Natural killer cell (primary cell): ENCODE measurements around the gene PREB. TPM values are rescaled to one million over a fixed set of nuclear protein-coding genes. Genes with fewer than 3 reads are reported as not detected.

ENCODE experiments used
- ATAC-seq, 3 donors: fragments of 150-1000 bp in 2 of 3; fragments of 200-7000 bp in 1 of 3; cut with Tn5 transposase; 1 replicate in 1 of 3; 2 replicates in 2 of 3; pipeline ENCODE4 v1.10.0; 2021; ENCODE audit warnings: mild to moderate bottlenecking in 2 of 3, moderate library complexity in 2 of 3
- DNase-seq, 2 donors: peaks; one replicate each; pipeline versions ENCODE4 v3.0.0 to v3.0.0-alpha.2; 2013 to 2021; ENCODE audit warnings: mixed read lengths in 1 of 2
- H3K27ac ChIP-seq: one replicate; pipeline ENCODE4 v1.5.1; 2013; ENCODE audit warnings: mild to moderate bottlenecking, low read length
- H3K27me3 ChIP-seq: one replicate; pipeline ENCODE4 v1.6.1; 2013; ENCODE audit warnings: low read length; ENCODE audit not compliant: control insufficient read depth, insufficient read depth
- H3K36me3 ChIP-seq: one replicate; pipeline ENCODE4 v1.6.1; 2013; ENCODE audit warnings: low read length; ENCODE audit not compliant: control insufficient read depth, insufficient read depth
- H3K4me1 ChIP-seq: one replicate; pipeline ENCODE4 v1.6.1; 2013; ENCODE audit warnings: low read length; ENCODE audit not compliant: control insufficient read depth, insufficient read depth
- H3K4me3 ChIP-seq: one replicate; pipeline ENCODE4 v1.5.1; 2013; ENCODE audit warnings: low read length
- H3K9me3 ChIP-seq: one replicate; pipeline ENCODE4 v1.6.1; 2013; ENCODE audit warnings: low read length; ENCODE audit not compliant: control insufficient read depth, insufficient read depth
- H3K27ac Mint-ChIP-seq, 2 donors: one replicate each; pipeline ENCODE4 v1.8.0; 2022; ENCODE audit warnings: mild to moderate bottlenecking in 2 of 2, mixed read lengths in 2 of 2, moderate library complexity in 1 of 2
- H3K27me3 Mint-ChIP-seq, 2 donors: one replicate each; pipeline ENCODE4 v1.8.0; 2022; ENCODE audit warnings: low read depth in 2 of 2, mixed read lengths in 2 of 2
- H3K36me3 Mint-ChIP-seq: one replicate; pipeline ENCODE4 v1.8.0; 2022; ENCODE audit warnings: mixed read lengths
- H3K4me1 Mint-ChIP-seq, 2 donors: one replicate each; pipeline ENCODE4 v1.8.0; 2022; ENCODE audit warnings: mixed read lengths in 2 of 2
- H3K4me3 Mint-ChIP-seq: one replicate; pipeline ENCODE4 v1.8.0; 2022; ENCODE audit warnings: mild to moderate bottlenecking, moderate library complexity, mixed read lengths
- H3K9me3 Mint-ChIP-seq, 2 donors: one replicate each; pipeline ENCODE4 v1.8.0; 2022; ENCODE audit warnings: mixed read lengths in 2 of 2
- WGBS: methylation state at CpG from one replicate; pipeline ENCODE4 v1.1.7; 2013; ENCODE audit warnings: missing lambda C conversion rate; ENCODE audit not compliant: insufficient coverage; 5-methylcytosine and 5-hydroxymethylcytosine counted together
- intact Hi-C: fragments of 100-400 bp; cut with micrococcal nuclease; formaldehyde crosslinking; loops from one replicate; pipeline ENCODE4 v1.14.2; 2022
- total RNA-seq, 4 donors: library from RNA; stranded (reverse); fragments of 120-200 nt in 1 of 4; gene quantifications; one replicate each; pipeline versions ENCODE4 v1.2.3 to v1.2.4, GENCODE V29; 2013 to 2022
- TF ChIP-seq, protein P1 (sequence below): fragments of 200-600 bp; IDR thresholded peaks from one replicate; pipeline ENCODE4 v1.8.0; 2022; ENCODE audit warnings: antibody characterized with exemption

Gene PREB
- total RNA-seq, 3 donors from 2014 or later (not counting 1 experiment from before 2014, with no cell fraction given), result 24.6 to 41.5 (median 31.2) TPM

DNA sequence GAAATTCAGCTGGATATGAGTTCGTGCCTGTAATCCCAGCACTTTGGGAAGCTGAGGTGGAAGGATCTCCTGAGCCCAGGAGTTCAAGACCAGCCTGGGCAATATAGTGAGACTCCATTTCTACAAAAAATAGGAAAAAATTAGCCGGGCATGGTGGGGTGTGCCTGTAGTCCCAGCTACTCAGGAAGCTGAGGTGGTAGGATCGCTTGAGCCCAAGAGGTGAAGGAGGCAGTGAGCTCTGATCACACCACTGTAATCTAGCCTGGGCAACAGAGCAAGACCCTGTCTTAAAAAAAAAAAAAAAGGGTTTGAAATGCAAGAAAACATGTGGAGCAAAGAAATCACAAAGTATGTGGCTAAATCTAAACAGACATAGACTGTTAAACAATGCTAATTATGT is 25.4 kb downstream of the PREB start:
- H3K27ac Mint-ChIP-seq, result no peak overlapping the region
- Histone ChIP-seq H3K27ac (no peak overlapping the region), H3K27me3 (no peaks in the 10 kb centered on the region), H3K9me3 (no peaks in the 10 kb centered on the region), H3K4me3 (no peak overlapping the region), H3K36me3 (no peaks in the 10 kb centered on the region), H3K4me1 (no peaks in the 10 kb centered on the region)
- no peak overlapping the region for H3K4me3 Mint-ChIP-seq
- H3K27me3 Mint-ChIP-seq, result peaks cover 0 to 9% of the 10 kb centered on the region in 2 donors
- H3K4me1 Mint-ChIP-seq, result no peaks in the 10 kb centered on the region
- 97% methylated on average over 3 of the region's 3 CpGs for WGBS
- ATAC-seq (no peak), DNase-seq (no peak)
- intact Hi-C loops, result no loop called here
- TF ChIP-seq, protein P1, sequence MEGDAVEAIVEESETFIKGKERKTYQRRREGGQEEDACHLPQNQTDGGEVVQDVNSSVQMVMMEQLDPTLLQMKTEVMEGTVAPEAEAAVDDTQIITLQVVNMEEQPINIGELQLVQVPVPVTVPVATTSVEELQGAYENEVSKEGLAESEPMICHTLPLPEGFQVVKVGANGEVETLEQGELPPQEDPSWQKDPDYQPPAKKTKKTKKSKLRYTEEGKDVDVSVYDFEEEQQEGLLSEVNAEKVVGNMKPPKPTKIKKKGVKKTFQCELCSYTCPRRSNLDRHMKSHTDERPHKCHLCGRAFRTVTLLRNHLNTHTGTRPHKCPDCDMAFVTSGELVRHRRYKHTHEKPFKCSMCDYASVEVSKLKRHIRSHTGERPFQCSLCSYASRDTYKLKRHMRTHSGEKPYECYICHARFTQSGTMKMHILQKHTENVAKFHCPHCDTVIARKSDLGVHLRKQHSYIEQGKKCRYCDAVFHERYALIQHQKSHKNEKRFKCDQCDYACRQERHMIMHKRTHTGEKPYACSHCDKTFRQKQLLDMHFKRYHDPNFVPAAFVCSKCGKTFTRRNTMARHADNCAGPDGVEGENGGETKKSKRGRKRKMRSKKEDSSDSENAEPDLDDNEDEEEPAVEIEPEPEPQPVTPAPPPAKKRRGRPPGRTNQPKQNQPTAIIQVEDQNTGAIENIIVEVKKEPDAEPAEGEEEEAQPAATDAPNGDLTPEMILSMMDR, result no peak
- no peaks in the 10 kb centered on the region for H3K36me3 Mint-ChIP-seq
- no peaks in the 10 kb centered on the region for H3K9me3 Mint-ChIP-seq

DNA sequence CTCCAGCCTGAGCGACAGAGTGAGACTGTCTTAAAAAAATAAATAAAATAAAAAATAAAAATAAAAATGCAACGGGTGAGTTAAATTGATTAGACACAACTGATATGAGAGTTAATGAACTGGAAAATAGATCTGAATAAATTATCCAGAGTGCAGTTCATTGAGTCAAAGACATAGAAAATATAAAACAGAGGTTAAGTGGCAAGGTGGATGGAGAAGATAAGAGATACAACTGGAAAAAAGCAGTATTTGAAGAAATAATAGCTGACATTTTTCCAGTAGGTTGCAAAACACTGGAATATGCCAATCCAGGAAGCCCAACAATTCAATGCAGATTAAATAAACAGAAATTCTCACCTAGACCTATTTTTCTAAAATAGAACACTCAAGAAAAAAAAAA is 26.2 kb downstream of the PREB start:
- Histone ChIP-seq H3K9me3 (no peaks in the 10 kb centered on the region), H3K4me3 (no peak overlapping the region), H3K4me1 (no peaks in the 10 kb centered on the region), H3K27ac (no peak overlapping the region), H3K27me3 (no peaks in the 10 kb centered on the region), H3K36me3 (no peaks in the 10 kb centered on the region)
- no peaks in the 10 kb centered on the region for H3K9me3 Mint-ChIP-seq
- ATAC-seq, result no peak
- intact Hi-C loops, result no loop called here
- WGBS, result 80% methylated on average over 1 of the region's 2 CpGs
- H3K27me3 Mint-ChIP-seq, result peaks cover 0 to 9% of the 10 kb centered on the region in 2 donors
- no peaks in the 10 kb centered on the region for H3K36me3 Mint-ChIP-seq
- H3K4me3 Mint-ChIP-seq, result no peak overlapping the region
- TF ChIP-seq, protein P1, result no peak
- no peaks in the 10 kb centered on the region for H3K4me1 Mint-ChIP-seq
- no peak overlapping the region for H3K27ac Mint-ChIP-seq
- no peak for DNase-seq

DNA sequence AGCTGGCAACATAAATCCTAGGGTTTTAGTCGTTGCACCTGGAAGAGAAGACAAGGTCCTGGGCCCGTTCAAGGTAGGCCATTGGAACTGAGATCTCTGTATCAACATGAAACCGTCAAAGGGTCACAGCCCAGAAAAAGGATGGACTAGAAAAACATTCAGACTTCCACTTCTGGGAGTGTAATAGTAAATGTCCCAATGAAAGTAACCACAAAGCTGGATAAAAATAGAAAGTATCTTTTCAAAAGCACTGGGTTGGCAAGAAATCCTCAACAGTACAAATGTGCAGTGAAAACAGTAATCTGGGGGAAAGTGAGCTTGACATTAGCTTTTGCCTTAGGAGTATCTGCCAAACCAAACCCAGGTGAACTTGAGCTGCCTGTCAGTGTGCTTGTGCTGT is 28.5 kb downstream of the PREB start:
- H3K9me3 Mint-ChIP-seq, result no peaks in the 10 kb centered on the region
- H3K36me3 Mint-ChIP-seq, result no peaks in the 10 kb centered on the region
- no peak overlapping the region for H3K4me3 Mint-ChIP-seq
- no peaks in the 10 kb centered on the region for H3K4me1 Mint-ChIP-seq
- no peak overlapping the region for H3K27ac ChIP-seq
- 79% methylated on average over 3 of the region's 3 CpGs for WGBS
- intact Hi-C loops, result no loop called here
- DNase-seq (no peak), ATAC-seq (no peak)
- H3K4me3 ChIP-seq, result no peak overlapping the region
- TF ChIP-seq, protein P1, result no peak
- no peaks in the 10 kb centered on the region for H3K36me3 ChIP-seq
- no peaks in the 10 kb centered on the region for H3K9me3 ChIP-seq
- H3K4me1 ChIP-seq, result no peaks in the 10 kb centered on the region
- no peaks in the 10 kb centered on the region for H3K27me3 ChIP-seq
- no peak overlapping the region for H3K27ac Mint-ChIP-seq
- H3K27me3 Mint-ChIP-seq, result peaks cover 0 to 7% of the 10 kb centered on the region in 2 donors

DNA sequence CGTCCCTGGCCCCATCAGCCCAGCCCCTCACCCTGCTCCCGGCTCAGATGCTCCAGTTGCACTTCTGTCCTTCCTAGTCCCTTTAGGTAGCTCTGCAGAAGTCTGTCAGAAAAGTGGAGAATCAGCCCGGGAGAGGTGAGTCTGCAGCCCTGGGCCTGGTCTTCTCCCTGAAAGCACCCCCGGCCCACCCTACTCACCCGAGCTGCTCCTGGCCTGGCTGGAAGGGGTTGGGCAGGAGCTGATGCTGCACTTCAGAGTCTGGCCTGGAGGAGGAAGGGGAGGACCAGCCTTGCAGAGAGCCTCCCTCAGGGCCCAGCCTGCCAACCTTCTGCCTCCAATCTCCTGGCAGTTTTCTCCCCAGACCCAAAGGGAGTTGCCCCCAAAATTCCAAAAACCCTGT is 32.1 kb downstream of the PREB start:
- 87% methylated on average over 5 of the region's 5 CpGs for WGBS
- peaks cover 0 to 2% of the 10 kb centered on the region in 2 donors for H3K27me3 Mint-ChIP-seq
- intact Hi-C loops, result loop anchor here (1.0 kb wide), 1 partner anchor 178 kb away; no protein-coding TSS in a partner anchor
- no peaks in the 10 kb centered on the region for H3K36me3 Mint-ChIP-seq
- Histone ChIP-seq H3K27me3 (no peaks in the 10 kb centered on the region), H3K36me3 (no peaks in the 10 kb centered on the region), H3K4me1 (no peaks in the 10 kb centered on the region), H3K4me3 (no peak overlapping the region), H3K9me3 (no peaks in the 10 kb centered on the region), H3K27ac (no peak overlapping the region)
- TF ChIP-seq, protein P1, result no peak
- no peak overlapping the region for H3K4me3 Mint-ChIP-seq
- no peaks in the 10 kb centered on the region for H3K9me3 Mint-ChIP-seq
- H3K4me1 Mint-ChIP-seq, result no peaks in the 10 kb centered on the region
- no peak for DNase-seq
- H3K27ac Mint-ChIP-seq, result no peak overlapping the region
- no peak for ATAC-seq
